Activated CD4-positive, alpha-beta memory T cell treated with anti-CD3 and anti-CD28 coated beads, Interleukin-2, amount 10 ng/mL, durations not matched to agents 7 days and 5 days (primary cell): ENCODE data around the gene RET. TPM values are rescaled to one million over a fixed set of nuclear protein-coding genes. Genes with fewer than 3 reads are reported as not detected.

Experiments used
- CTCF ChIA-PET: fragments of 350-600 bp; sonication (Branson Sonifier 250); formaldehyde crosslinking; loops from one replicate; lab custom pipeline; 2021; ENCODE audit warnings: antibody characterized with exemption, inconsistent platforms; lab: Charles Lee
- POLR2A ChIA-PET: fragments of 350-600 bp; sonication (Branson Sonifier 250); formaldehyde crosslinking; loops from one replicate; lab custom pipeline; 2021; ENCODE audit warnings: antibody characterized with exemption; lab: Charles Lee
- DNase-seq: peaks from one replicate; pipeline ENCODE4 v3.0.0-alpha.2; 2020
- H3K27ac Mint-ChIP-seq: one replicate; pipeline ENCODE4 v1.8.0; 2021; ENCODE audit warnings: mild to moderate bottlenecking, mixed read lengths
- H3K27me3 Mint-ChIP-seq: one replicate; pipeline ENCODE4 v1.8.0; 2021; ENCODE audit warnings: mixed read lengths
- H3K36me3 Mint-ChIP-seq: one replicate; pipeline ENCODE4 v1.8.0; 2021; ENCODE audit warnings: low read depth, mixed read lengths
- H3K4me1 Mint-ChIP-seq: one replicate; pipeline ENCODE4 v1.8.0; 2021; ENCODE audit warnings: mixed read lengths
- H3K4me3 Mint-ChIP-seq: one replicate; pipeline ENCODE4 v1.8.0; 2021; ENCODE audit warnings: mild to moderate bottlenecking, mixed read lengths
- H3K9me3 Mint-ChIP-seq: one replicate; pipeline ENCODE4 v1.8.0; 2021; ENCODE audit warnings: mixed read lengths
- total RNA-seq, 2 experiments: library from RNA; stranded (reverse); gene quantifications; one replicate each; pipeline ENCODE4 v1.2.3, GENCODE V29; 2021

Gene RET
- total RNA-seq, 2 experiments from 2014 or later, result 0.28 to 0.50 TPM

- ChIA-PET CTCF (interaction anchor here (1.4 to 2.5 kb wide), 3 partner anchors 19 to 34 kb away, joined by 4 to 11 read pairs (median 5); no protein-coding TSS in a partner anchor), POLR2A (interaction anchor here (1.2 to 4.7 kb wide), 2 partner anchors 17 to 35 kb away, joined by 3 to 40 read pairs; partner anchors contain the start of gene CSGALNACT2)
- DNase-seq, result no peak
- Mint-ChIP-seq H3K27me3 (no peaks in the 10 kb centered on the region), H3K4me1 (peaks cover 30% of the 10 kb centered on the region), H3K27ac (no peak overlapping the region), H3K36me3 (peaks cover 87% of the 10 kb centered on the region), H3K4me3 (no peak overlapping the region), H3K9me3 (no peaks in the 10 kb centered on the region)
These were observed 96.3 kb downstream of the RET start for GRCh38 chr10:43173120-43173519.

- ChIA-PET CTCF (interaction anchor here (1.1 to 1.2 kb wide), 2 partner anchors 27 to 30 kb away, joined by 3 read pairs; no protein-coding TSS in a partner anchor), POLR2A (interaction anchor here (0.7 kb wide), 1 partner anchor 37 kb away, joined by 3 read pairs; no protein-coding TSS in a partner anchor)
- no peaks in the 10 kb centered on the region for H3K27me3 Mint-ChIP-seq
- H3K36me3 Mint-ChIP-seq, result peaks cover 88% of the 10 kb centered on the region
- no peaks in the 10 kb centered on the region for H3K9me3 Mint-ChIP-seq
- no peak for DNase-seq
- H3K4me1 Mint-ChIP-seq, result peaks cover 30% of the 10 kb centered on the region
- H3K27ac Mint-ChIP-seq, result no peak overlapping the region
- no peak overlapping the region for H3K4me3 Mint-ChIP-seq
These were observed 98.1 kb downstream of the RET start for GRCh38 chr10:43174969-43175368.

GRCh38 chr10:43176271-43176670 is 99.4 kb downstream of the RET start:
- ChIA-PET CTCF (interaction anchor here (0.6 to 1.1 kb wide), 3 partner anchors 9 to 26 kb away, joined by 3 read pairs; no protein-coding TSS in a partner anchor), POLR2A (no interaction called here)
- H3K27me3 Mint-ChIP-seq, result no peaks in the 10 kb centered on the region
- DNase-seq, result no peak
- H3K36me3 Mint-ChIP-seq, result peaks cover 91% of the 10 kb centered on the region
- H3K4me3 Mint-ChIP-seq, result no peak overlapping the region
- H3K27ac Mint-ChIP-seq, result peak overlapping the region; percentile 24
- peaks cover 20% of the 10 kb centered on the region for H3K4me1 Mint-ChIP-seq
- H3K9me3 Mint-ChIP-seq, result no peaks in the 10 kb centered on the region

GRCh38 chr10:43177595-43177994 is 100.7 kb downstream of the RET start:
- ChIA-PET CTCF (no interaction called here), POLR2A (no interaction called here)
- no peaks in the 10 kb centered on the region for H3K9me3 Mint-ChIP-seq
- no peak for DNase-seq
- no peak overlapping the region for H3K4me3 Mint-ChIP-seq
- H3K4me1 Mint-ChIP-seq, result peaks cover 8% of the 10 kb centered on the region
- H3K36me3 Mint-ChIP-seq, result peaks cover 89% of the 10 kb centered on the region
- H3K27me3 Mint-ChIP-seq, result no peaks in the 10 kb centered on the region
- no peak overlapping the region for H3K27ac Mint-ChIP-seq

Other genes with a start within 250 kb of the RET start
- 10 to 100 TPM; 64.8 to 66.2 TPM for gene CSGALNACT2, start 61.4 kb downstream of the RET start, total RNA-seq
- 1 to 10 TPM; 4.4 to 6.6 TPM for gene RASGEF1A, start 190.0 kb downstream of the RET start, total RNA-seq